HG02970 (cell line): ENCODE measurements around the gene CILP2.

Source experiments
- ATAC-seq: cut with Tn5 transposase; IDR thresholded peaks from one replicate; pipeline ENCODE4 v1.9.1; 2021; ENCODE audit warnings: mild to moderate bottlenecking, moderate library complexity, moderate number of reproducible peaks; ENCODE audit not compliant: unreplicated experiment, low FRiP score

Gene CILP2

DNA sequence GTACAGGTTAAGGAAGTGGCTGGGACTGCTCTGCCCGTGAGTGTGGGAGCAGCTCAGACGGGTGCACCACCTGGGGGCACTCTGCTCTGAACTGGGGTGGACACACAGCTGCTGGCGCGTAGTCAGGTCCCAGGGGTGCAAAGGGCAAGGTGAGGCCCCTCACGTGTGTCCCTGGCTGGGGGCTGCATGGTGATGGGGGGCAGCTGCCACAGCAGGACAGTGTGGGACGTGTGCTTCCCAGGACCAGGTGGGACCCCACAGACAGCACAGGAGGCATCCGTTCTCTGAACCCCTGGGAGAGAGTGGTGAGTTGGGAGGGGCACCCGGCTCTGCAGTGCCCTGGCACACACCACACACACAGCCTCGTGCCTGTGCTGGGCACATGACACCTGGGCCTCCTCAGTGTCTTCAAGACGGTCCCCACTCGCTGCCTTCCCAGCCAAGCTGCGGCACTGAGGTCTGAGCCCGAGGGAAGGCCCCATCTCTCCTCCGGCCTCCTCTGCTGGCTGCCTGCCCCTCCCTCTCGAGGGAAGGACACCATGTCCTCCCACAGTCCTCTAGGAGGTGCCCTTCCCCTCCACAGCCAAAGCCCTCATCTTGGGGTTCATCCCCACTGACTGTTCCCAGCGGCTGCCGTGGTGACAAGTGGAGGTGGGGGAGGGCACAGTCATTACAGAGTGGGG, 24.7 kb downstream of the CILP2 start:
- ATAC-seq, result no peak

DNA sequence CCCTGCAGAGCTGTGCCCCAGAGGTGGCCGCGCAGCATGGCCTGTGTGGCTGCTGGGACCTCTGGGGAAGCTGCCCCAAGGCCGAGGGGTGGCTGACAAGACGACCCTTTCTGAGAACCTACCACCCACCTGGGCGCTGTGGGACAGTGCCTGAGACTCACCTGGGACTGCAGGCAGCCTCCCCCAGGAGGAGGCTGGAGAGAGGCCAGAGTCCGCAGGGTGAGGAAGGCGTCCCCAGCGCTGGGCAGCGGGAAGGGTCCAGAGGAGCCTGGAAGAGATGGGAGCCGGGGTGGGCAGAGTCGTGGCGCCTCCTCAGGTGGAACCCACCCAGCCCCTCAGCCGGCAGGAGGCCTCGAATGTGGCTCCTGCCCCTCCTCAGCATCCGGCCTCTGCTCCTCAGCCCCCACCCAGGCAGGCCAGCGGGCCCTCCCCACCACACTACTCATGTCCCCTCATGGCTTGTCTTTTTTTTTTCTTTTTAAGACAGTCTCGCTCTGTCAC, 25.3 kb downstream of the CILP2 start:
- ATAC-seq, result no peak

GRCh38 chr19:19566306-19566705, 28.2 kb downstream of the CILP2 start:
- no peak for ATAC-seq

GRCh38 chr19:19567391-19567790, 29.3 kb downstream of the CILP2 start:
- ATAC-seq, result no peak

- no peak for ATAC-seq
Measured at GRCh38 chr19:19568802-19569756, 31.0 kb downstream of the CILP2 start.

- no peak for ATAC-seq
Measured at GRCh38 chr19:19570571-19570970, 32.5 kb downstream of the CILP2 start.

DNA sequence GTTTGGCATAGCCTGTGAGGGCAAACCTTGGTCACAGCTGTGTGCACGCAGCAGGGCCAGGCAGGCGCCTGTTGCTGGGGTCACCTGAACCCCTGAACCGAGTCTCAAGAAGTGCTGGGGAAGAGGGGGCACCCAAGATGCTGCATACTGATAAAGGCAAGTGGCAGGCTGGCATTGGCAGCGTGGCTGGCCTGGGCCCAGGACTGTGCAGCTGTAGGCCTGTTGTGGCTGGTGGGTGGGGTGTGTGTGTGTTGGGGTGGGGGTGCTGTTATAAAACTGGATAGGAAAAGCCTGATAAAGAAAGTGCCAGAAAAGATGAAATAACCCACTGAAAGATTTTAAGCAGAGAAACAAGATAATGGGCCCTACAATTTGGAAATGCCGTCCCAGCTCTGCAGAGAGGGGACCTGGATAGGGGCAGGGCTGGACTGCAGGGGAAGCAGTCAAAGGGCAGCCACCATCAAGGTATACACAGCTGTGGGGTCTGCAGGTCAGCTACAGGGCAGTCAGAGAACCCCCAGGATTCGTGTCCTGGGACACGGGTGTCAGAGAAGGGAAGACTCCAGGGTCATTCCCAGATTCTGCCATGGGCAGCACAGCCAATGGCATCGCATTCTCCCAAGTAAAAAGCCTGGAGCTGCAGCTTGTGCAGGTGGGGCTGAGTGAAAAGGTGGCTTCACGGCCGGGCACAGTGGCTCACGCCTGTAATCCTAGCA, 33.2 kb downstream of the CILP2 start:
- ATAC-seq, result no peak

DNA sequence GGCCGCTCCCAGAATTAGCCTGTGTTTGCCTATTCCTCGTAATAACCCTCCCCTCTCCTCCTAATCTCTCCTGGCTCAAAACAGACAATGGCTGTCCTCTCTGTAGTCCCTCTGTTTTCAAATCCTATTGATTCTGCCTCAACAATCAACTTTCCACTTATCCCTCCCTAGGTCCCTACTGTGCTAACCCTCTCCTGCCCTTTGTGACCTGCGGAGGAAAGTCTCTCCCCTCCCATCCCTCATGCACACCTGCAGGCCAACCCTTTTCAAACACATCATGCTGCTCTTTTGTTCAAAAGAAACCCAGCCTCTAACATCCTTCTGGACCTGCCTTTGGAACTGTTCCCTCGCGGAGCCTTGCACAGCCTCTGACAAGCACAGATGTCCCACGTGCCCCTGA, 37.3 kb downstream of the CILP2 start:
- ATAC-seq, result no peak

DNA sequence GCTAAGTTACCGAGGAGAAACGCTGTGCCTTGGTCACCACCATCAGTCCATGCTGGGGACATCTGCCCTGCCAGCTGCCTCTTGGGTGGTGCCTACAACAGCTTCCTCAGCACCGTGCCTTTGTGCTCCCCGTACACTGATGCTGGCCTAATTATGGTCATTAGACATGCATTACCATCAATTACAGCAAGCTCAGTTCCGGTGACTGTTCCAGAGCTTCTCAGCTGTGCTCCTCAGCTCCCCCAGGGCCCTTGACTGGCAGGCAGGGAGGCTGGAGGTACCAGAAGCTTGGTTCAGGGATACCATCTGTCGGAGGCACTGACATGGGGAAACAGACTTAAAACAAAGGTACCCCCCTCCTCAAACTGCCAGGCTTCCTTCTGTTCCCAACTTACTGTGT, 40.2 kb downstream of the CILP2 start:
- no peak for ATAC-seq

DNA sequence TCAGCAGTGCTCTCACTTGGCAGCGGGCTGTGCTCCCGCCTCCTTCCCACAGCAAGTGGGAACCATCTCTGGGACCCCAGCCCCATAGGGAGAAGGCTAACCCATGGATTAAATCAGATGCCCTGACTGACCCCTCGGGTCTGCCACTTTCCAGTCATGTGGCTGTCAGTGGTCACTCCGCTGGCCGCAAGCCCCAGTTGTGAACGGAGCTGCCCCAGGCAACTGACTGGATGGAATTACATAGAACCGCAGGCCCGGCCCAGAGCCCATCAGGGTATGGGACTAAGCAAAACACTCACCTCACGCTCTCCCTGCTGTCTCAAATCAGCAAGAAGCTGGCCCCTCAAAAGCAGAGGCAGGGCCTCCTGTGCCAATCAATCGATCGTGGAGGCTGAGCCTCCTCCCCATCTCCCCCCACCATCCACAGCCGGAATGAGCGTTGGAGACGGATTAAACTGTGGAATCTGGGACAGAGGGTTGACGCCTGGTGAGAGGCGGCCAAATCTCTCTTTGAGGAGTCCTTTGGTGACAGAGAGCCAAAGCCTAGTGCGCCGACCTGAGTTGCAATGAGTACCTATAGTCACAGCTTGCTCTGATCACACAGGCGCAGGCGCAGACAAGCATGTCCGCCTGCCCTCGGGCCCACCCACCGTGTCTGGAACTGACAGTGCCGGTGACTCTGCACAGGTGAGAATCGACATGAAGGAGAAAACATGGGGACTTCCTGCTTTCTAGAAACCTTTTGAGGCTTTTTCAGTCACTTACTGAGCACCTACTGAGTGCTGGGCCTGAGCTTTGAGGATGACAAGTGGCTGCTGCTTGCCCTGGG, 41.7 kb downstream of the CILP2 start:
- ATAC-seq, result no peak

DNA sequence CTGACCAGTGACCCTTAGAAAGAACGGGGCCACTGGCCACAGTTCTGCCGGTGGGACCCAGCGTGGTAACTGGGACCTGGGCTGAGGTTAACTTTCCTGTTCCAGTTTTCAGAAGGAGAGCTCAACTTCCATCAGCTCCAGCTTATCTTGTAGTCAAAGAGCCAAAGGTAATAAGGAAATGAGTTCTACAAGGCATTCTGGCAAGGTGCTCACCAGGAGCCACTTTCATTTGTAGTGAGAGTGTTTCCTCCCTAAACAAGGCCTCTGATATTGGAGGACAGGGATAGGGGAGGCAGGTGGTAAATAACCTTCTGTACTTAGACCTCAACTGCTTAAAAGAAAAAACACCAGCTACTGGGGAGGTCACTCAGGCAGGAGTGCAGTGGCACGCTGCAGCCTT, 42.4 kb downstream of the CILP2 start:
- ATAC-seq, result no peak

- no peak for ATAC-seq
Measured at GRCh38 chr19:19581391-19581790, 43.3 kb downstream of the CILP2 start.

DNA sequence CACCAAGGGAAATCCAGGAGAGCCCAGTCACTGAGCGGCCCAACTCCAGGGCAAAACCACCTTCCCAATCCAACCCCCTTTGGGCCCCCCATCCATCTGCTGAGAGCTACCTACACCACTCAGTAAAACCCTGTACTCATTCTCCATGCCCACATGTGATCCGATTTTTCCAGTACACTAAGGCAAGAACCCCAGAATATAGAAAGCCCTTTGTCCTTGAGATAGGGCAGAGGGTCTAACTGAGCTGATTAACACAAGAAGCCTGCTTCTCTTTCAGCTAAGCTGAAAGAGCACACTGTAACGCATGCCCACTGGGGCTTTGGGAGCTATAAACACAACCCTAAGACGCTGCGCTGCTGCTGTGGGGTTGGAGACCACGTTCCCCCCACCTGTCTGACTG, 44.4 kb downstream of the CILP2 start:
- ATAC-seq, result no peak

DNA sequence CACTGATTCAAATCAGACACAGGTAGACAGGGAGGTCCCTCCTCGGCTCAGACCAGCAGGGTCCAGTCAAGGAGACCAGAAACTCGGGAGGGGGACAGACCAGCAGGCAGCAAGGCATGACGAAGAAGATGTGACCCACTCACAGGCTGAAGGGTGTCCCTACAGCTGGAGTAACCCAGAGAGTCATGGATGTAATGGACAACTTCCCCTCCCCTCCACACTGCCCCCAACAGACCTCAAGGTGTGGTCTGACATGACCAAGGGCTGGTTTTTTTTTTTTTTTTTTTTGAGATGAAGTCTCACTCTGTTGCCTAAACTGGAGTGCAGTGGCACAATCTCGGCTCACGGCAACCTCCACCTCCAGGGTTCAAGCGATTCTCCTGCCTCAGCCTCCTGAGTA, 46.3 kb downstream of the CILP2 start:
- no peak for ATAC-seq

- no peak for ATAC-seq
Measured at GRCh38 chr19:19587771-19588170, 49.7 kb downstream of the CILP2 start.

DNA sequence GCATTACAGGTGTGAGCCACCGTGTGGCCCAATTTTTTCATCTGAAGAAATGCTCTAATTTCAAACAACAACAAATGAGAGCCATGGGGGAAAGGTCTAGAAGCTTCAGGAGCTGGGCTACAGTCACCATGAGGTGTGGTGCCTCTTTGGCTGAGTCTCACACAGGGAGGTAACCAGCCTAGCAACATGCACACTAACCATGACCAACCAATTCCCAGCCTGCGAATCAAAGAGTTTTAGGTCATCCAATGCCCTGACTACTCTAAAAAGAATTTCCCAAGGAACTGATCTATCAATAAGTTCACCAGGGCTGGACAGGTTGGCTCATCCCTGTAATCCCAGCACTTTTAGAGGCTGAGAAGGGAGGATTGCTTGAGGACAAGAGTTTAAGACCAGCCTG, 50.5 kb downstream of the CILP2 start:
- ATAC-seq, result no peak

DNA sequence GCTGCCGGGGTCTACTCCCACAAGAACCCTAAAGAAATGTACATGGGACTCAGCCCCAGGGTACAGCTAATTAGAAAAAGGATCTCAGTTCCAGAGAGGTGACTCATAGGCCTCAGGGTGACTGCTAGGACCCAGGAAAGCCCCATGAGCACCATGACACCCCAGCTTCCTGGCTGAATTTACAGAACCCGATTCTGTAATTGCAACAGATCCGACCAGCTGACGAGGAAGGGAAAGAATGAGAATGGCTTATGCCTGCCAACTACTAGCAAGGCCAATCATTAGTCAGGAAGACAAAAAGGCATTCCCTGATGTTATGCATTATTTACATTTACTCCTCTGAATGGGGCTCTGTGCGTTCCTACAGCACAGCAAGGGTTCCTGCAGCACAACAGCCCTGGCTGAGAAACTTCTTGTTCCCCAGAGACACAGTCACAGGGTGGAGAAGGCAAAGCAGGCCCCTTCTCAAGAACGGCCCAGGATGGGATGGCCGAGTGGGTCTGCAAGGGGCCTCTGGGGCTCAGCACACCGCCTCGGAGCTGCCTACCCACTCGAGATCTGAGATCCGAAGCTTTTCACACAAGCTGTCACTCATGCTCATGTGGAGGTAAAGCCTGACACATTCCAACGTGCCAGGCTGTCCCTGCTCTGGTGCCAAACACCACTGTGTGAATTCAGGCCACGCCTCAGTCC, 53.2 kb downstream of the CILP2 start:
- no peak for ATAC-seq

- no peak for ATAC-seq
Measured at GRCh38 chr19:19592690-19593089, 54.6 kb downstream of the CILP2 start.

GRCh38 chr19:19594381-19594780, 56.3 kb downstream of the CILP2 start:
- no peak for ATAC-seq
